Subcutaneous adipose tissue (tissue), 4 donors: ENCODE data around the gene CPXM2. TPM values are rescaled to one million over a fixed set of nuclear protein-coding genes. Genes with fewer than 3 reads are reported as not detected.

ENCODE experiments used
- total RNA-seq, 4 donors: library from RNA; depleted of rRNA; stranded (reverse); fragments of >200 nt; gene quantifications; one replicate each; pipeline ENCODE4 v1.1.0, GENCODE V29; 2016
- TF ChIP-seq, protein P1 (sequence below): fragments of 450-650 bp; IDR thresholded peaks from one replicate; pipeline ENCODE4 v1.5.1; 2016; ENCODE audit warnings: low read depth, mild to moderate bottlenecking, control low read depth, antibody characterized with exemption, moderate library complexity

The CPXM2 gene
- total RNA-seq, 4 donors from 2014 or later = 4.4 to 11.7 (median 6.7) TPM

DNA sequence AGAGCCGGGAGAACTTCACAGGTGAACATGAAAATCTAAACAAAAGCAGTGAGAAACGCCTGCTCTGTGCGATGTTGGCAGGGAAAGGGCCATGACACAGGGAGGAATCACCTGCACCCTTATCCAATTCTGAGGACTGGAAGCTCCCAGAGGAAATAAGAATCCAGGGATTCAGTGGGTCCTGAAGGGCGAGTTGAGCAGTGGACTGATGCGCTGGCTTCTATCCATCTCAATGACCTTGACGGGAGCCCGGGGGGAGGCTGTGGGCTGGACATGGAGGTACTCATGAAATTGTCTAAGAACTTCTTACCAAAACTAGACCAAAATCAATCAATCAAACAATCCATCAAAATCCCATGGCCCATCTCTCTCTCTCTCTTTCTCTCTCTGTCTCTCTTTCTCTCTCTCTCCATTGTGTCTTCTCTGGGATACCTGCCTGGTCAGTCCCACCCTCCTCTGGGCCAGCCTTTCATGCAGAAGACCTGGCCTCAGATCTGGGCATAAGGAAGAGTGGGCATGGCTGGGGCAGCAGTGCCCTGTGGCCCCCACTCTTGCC is 7.2 kb downstream of the CPXM2 start:
- TF ChIP-seq, protein P1, sequence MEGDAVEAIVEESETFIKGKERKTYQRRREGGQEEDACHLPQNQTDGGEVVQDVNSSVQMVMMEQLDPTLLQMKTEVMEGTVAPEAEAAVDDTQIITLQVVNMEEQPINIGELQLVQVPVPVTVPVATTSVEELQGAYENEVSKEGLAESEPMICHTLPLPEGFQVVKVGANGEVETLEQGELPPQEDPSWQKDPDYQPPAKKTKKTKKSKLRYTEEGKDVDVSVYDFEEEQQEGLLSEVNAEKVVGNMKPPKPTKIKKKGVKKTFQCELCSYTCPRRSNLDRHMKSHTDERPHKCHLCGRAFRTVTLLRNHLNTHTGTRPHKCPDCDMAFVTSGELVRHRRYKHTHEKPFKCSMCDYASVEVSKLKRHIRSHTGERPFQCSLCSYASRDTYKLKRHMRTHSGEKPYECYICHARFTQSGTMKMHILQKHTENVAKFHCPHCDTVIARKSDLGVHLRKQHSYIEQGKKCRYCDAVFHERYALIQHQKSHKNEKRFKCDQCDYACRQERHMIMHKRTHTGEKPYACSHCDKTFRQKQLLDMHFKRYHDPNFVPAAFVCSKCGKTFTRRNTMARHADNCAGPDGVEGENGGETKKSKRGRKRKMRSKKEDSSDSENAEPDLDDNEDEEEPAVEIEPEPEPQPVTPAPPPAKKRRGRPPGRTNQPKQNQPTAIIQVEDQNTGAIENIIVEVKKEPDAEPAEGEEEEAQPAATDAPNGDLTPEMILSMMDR = no peak

DNA sequence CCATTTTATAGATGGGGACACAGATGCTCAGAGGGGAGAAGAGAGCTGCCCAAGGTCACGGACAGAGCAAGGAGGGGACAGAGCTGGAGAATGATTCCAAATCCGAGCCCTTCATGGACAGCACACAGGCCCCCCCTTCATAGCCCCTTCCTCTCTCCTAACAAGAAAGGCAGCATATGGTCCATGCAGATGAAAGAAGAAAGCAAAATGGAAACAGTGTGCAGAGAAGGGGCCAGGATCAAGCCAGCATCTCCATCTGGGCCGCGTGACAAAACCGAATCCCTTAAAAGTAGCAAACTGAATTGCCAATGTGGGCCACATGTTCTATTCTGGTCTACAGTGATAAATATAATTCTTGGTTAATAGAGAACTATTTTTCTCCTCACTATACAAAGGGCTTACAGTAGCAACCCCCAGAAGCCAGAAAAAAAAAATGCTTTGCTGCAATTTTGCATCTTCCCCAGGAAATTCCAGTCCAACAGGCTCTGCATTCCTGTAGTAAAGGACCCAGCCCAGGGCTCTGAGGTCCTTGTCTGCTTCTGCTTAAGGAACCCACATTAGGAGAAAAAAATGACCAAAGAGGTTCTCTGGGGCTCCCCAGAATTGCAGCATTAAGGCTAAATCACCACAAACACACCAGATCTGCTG is 7.8 kb downstream of the CPXM2 start:
- TF ChIP-seq, protein P1 = no peak

DNA sequence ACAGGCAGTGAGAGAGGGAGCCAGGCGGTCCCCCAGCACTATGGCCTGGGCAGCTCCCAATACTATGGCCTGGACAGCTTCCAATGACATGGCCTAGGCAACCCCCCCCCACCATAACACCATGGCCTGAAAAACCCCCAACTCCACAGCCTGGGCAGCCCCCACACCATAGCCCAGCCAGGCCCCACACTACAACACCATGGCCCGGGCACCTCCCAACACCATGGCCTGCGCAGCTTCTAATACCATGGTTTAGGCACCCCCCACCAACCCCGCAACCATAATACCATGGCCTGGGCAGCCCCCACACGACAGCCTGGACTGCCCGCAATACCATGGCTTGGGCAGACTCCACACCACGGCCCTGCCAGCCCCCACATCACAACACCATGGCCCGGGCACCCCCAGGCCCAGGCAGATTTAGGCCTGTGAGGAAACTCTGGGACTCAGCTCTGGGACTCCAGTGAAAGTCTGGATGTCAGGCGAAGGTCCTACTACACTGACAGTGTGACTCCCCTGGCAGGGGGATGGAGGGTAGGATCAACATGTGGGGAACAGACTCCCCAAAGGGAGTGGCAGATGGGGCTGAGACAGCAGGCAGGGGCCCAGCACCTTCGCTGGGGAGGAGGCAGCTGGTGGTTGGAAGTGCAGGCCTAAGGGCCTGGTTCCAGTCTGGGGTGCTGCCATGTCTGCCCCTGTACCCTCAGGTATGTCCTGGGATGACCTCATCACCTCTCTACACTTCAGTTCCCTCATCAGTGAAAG is 8.7 kb downstream of the CPXM2 start:
- TF ChIP-seq, protein P1 = no peak

DNA sequence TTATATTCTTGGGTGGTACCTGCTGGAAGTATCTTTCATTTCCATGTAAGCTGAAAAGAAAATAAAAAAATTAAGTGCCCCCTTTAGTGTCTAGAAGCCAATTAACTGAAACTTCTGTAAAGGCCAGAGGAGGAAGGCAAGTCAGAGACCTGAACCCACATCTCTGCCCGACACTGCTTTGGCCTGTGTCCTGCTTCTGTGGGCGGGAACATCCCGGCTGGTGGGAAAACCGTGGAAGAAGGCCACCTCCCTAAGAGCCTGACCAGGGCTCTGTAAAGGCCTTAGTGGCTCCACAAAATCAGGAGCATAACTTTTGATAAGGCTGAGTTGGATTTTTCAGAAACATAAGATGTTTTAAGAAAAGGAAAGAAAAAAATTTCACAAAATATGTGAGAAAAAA is 9.4 kb downstream of the CPXM2 start:
- TF ChIP-seq, protein P1 = no peak

DNA sequence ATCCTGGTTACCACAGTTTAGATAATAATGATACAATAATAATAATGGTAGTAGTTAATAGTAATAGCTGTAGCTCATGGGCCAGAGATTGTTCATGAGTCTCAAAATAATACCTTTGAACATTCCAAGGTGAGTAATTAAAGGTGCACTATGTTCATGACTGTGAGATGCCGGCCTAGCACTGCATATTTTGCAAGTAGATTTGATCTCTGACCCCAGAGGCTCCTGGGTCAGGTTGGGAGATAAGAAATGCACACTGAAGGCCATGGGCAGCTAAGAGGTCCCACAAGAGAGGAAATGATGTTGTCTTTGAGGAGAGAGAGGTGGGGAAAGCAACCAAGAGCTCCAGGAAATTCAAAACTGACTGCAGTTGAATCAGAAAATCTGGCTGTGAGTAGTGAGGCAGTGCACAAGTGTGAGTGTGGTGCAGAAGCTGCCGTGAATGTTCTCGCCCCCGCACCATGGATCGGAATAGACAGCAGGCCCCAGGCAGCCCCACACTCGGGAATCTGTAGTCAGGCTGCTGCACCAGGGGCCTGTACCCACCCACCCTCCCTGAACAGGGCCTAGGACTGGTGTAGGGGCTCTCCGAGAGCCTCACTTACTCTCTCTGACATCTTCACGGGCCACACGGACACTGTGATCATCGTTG is 11.9 kb downstream of the CPXM2 start:
- TF ChIP-seq, protein P1 = no peak

DNA sequence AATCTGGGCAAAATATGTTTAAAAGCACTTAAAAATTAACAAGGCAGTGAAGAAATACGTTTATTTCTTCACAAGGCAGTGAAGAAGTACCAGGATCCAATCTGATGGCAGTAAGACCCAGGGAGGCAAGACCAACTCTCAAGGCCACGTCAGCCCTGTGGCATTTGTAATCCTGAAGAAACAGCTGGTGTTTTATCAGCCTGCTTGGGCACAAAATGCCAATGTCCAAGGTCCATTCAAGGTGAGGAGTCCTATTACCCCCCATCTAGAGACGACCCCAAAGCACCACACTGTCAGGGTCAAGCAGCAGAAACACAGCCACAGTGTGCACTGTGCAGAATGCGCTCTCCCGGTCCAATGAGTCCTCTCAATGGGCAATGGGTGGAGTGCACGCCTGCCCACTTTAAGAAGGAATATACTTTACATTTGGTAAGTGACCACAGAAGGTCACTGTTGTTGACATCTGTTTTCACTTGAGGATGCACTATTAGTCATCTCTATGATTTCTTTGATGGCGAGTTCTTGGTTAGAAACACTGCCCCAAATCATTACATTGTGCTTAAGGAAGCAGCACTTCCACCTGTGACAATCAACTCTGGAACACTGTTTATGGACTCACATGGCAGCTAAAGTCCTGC is 12.8 kb downstream of the CPXM2 start:
- TF ChIP-seq, protein P1 = no peak
